Left lobe of liver (tissue), 2 donors: ENCODE data around the gene UNC45A. TPM values are rescaled to one million over a fixed set of nuclear protein-coding genes. Genes with fewer than 3 reads are reported as not detected.

Experiments
- ATAC-seq: fragments of 200-7000 bp; cut with Tn5 transposase; one replicate; pipeline ENCODE4 v1.9.1; 2020; ENCODE audit warnings: mild to moderate bottlenecking, moderate library complexity
- DNase-seq: peaks from one replicate; pipeline ENCODE4 v3.0.0-alpha.2; 2020; ENCODE audit warnings: low spot score
- total RNA-seq: library from RNA; stranded (reverse); gene quantifications from one replicate; pipeline ENCODE4 v1.2.1, GENCODE V29; 2021
- donor health status: DM: no; HTN: no; CAD: no; lungs with moderate emphysema.
- donor health status: DM: no; HTN: yes; CAD: no.

The UNC45A gene
- total RNA-seq, 1 donor from 2014 or later: 32.7 TPM

DNA sequence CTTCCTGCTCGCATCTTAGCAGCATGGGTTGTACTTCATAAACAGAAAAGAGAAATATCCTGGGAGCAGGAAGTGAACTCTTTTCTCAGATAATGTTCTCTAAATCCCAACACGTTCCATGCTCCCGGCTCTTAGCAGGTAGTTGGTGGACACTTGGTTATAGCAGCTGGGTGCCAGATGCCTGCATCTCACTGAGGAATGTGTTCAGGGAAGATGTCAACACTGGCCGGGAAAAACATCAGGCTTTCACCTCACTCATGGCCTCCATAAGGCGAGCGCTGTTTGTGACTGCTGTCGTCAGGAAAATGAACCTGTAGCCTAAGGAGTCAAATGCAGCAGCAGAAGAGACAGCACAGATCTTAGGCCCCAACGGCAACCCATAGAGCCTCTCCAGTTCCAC is 63.7 kb downstream of the UNC45A start:
- ATAC-seq (no peak), DNase-seq (no peak)

DNA sequence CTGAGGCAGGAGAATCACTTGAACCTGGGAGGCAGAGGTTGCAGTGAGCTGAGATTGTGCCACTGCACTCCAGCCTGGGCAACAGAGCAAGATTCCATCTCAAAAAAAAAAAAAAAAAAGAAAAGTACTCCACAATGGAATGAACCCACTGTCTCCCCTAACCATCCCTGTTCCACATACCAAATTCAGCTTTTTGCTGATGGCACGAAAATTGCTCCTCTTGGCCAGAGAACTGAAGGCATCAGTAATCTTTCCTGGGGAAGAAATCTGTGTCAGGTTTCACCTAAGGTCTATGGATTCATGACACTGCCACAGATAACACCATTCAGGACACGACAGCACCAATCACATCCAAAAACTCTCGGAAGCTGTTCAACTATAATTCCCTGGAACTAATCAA is 66.1 kb downstream of the UNC45A start:
- no peak for ATAC-seq
- DNase-seq: no peak

Other genes starting within 250 kb of the UNC45A start
- 0.68 TPM for gene BLM, start 217.9 kb upstream of the UNC45A start, total RNA-seq
- gene FURIN, start 66.7 kb upstream of the UNC45A start, total RNA-seq: 281 TPM
- gene FES, start 50.8 kb upstream of the UNC45A start, total RNA-seq: 39.4 TPM
- gene MAN2A2, start 32.0 kb upstream of the UNC45A start, total RNA-seq: 96.9 TPM
- 9.0 TPM for gene HDDC3, start 2.7 kb upstream of the UNC45A start, total RNA-seq
- gene RCCD1, start 19.6 kb downstream of the UNC45A start, total RNA-seq: 7.7 TPM
- 1.2 TPM for gene PRC1, start 59.2 kb downstream of the UNC45A start, total RNA-seq
- 4.5 TPM for gene VPS33B, start 87.3 kb downstream of the UNC45A start, total RNA-seq
- gene SV2B, start 165.0 kb downstream of the UNC45A start, total RNA-seq: 0.60 TPM